ENCODE measurements around the gene TEDC2.

Gene TEDC2

GRCh38 chr16:2471016-2471652, 11.2 kb downstream of the TEDC2 start, which contains the start of gene NTN3:
Gene NTN3 (plus strand): TSS chr16:2471297. CDS start chr16:2471702, 405 bp downstream.
- peak within 1 kb of the TSS; percentile 95 for H3K27ac ChIP-seq
- TF ChIP-seq CTCF (IDR thresholded peaks at IDR 0.05) = no peak
- no peak for TF ChIP-seq ZFX (IDR thresholded peaks at IDR 0.05; ENCODE audit: borderline replicate concordance)

DNA sequence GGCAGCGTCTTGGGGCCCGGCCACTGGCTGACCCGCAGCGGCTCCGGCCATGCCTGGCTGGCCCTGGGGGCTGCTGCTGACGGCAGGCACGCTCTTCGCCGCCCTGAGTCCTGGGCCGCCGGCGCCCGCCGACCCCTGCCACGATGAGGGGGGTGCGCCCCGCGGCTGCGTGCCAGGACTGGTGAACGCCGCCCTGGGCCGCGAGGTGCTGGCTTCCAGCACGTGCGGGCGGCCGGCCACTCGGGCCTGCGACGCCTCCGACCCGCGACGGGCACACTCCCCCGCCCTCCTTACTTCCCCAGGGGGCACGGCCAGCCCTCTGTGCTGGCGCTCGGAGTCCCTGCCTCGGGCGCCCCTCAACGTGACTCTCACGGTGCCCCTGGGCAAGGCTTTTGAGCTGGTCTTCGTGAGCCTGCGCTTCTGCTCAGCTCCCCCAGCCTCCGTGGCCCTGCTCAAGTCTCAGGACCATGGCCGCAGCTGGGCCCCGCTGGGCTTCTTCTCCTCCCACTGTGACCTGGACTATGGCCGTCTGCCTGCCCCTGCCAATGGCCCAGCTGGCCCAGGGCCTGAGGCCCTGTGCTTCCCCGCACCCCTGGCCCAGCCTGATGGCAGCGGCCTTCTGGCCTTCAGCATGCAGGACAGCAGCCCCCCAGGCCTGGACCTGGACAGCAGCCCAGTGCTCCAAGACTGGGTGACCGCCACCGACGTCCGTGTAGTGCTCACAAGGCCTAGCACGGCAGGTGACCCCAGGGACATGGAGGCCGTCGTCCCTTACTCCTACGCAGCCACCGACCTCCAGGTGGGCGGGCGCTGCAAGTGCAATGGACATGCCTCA, 12.0 kb downstream of the TEDC2 start:
- TF ChIP-seq CTCF (IDR thresholded peaks at IDR 0.05) (no peak), ZFX (IDR thresholded peaks at IDR 0.05; ENCODE audit: borderline replicate concordance) (no peak)
- H3K27ac ChIP-seq = peak overlapping the region; percentile 95

GRCh38 chr16:2472488-2472864, 12.6 kb downstream of the TEDC2 start:
- peak overlapping the region; percentile 95 for H3K27ac ChIP-seq
- TF ChIP-seq ZFX (IDR thresholded peaks at IDR 0.05; ENCODE audit: borderline replicate concordance) (no peak), CTCF (IDR thresholded peaks at IDR 0.05) (no peak)

GRCh38 chr16:2472885-2473445, 13.1 kb downstream of the TEDC2 start:
- no peak for TF ChIP-seq ZFX (IDR thresholded peaks at IDR 0.05; ENCODE audit: borderline replicate concordance)
- no peak for TF ChIP-seq CTCF (IDR thresholded peaks at IDR 0.05)
- H3K27ac ChIP-seq = peak overlapping the region; percentile 95

GRCh38 chr16:2473446-2473926, 13.6 kb downstream of the TEDC2 start:
- TF ChIP-seq ZFX (IDR thresholded peaks at IDR 0.05; ENCODE audit: borderline replicate concordance) (no peak), CTCF (IDR thresholded peaks at IDR 0.05) (no peak)
- H3K27ac ChIP-seq = peak overlapping the region; percentile 95

DNA sequence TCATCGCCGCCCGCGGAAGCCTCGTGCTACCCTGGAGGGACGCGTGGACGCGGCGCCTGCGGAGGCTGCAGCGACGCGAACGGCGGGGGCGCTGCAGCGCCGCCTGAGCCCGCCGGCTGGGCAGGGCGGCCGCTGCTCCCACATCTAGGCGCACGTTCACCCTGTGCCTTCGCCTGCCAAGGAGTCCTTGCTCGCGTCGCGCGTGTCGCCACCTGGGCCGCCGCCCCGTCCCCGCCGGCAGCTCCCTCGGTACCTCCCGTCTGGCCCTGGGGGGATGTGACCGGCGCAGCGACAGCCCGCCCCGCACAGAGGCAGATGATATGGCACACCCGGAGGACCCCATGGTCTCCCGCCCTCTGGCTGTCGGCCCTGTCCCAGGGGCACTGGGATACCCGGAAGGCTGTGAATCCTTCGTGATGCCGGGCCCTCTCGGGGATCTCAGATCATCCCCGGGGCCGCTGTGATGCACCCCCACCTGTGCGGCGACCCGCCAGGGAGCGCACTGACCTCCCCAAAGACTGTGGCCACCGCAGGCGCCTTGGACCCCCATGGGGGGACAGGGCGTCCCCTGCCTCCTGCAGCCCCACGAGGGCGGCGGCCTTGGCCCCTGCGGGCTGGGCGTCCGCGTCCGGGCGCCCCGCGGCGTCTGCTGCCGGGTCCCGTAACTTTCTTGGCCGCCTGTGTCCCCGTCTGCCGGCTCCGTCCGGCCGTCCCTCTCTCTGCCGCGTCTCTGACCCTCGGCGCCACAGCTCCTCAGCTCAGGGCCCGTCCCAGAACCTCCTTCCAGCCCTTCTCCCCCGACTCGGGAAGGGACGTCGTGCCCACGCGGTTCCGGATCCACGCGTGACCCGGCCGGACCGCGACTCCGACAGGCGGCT, 14.3 kb downstream of the TEDC2 start:
- TF ChIP-seq CTCF (IDR thresholded peaks at IDR 0.05) = peak; percentile 80
- TF ChIP-seq ZFX (IDR thresholded peaks at IDR 0.05; ENCODE audit: borderline replicate concordance) = no peak
- peak overlapping the region; percentile 95 for H3K27ac ChIP-seq

All from 22Rv1 (cell line).